ENCODE measurements around the gene SOX4.

SOX4 gene

DNA sequence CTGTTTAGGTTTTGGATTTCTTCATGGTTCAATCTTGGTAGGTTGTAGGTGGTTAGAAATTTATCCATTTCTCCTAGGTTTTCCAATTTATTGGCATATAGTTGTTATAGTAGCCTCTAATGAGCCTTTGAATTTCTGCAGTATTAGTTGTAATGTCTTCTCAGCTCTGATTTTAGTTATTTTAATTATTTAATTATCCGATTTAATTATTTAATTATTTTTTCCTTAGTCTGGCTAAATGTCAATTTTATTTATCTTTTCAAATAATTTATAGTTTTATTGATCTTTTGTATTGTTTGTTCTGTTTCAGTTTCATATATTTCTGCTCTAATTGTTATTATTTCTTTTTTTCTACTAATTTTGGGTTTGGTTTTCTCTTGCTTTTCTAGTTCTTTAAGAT lies 28.1 kb upstream of the SOX4 start (continued):
- TF ChIP-seq ZNF830 (tag by site-specific recombination; IDR thresholded peaks at IDR 0.05; ENCODE audit: low read depth), result no peak
- no peak for TF ChIP-seq ZNF37A (tag by site-specific recombination; IDR thresholded peaks at IDR 0.05)
- no peak for TF ChIP-seq KLF8 (tag by site-specific recombination; IDR thresholded peaks at IDR 0.05)
- peak; percentile 34; the same call in 1 of the 2 replicates for TF ChIP-seq ZFP3 (tag by site-specific recombination; IDR thresholded peaks at IDR 0.05; ENCODE audit: low read depth)
- TF ChIP-seq GFI1B (tag by site-specific recombination; IDR thresholded peaks at IDR 0.05), result no peak
- no peak for TF ChIP-seq ZBTB48 (tag by site-specific recombination; IDR thresholded peaks at IDR 0.05)
- no peak for TF ChIP-seq ZNF660 (tag by site-specific recombination; IDR thresholded peaks at IDR 0.05)
- no peak for TF ChIP-seq BCL11B (tag by site-specific recombination; IDR thresholded peaks at IDR 0.05; ENCODE audit: low read depth)
- no peak for TF ChIP-seq ZNF48 (tag by site-specific recombination; IDR thresholded peaks at IDR 0.05)
- TF ChIP-seq ZNF214 (tag by site-specific recombination; IDR thresholded peaks at IDR 0.05; ENCODE audit: borderline replicate concordance), result no peak
- peak; percentile 79 for TF ChIP-seq ZNF302 (tag by site-specific recombination; IDR thresholded peaks at IDR 0.05; ENCODE audit: low read depth)
- no peak for TF ChIP-seq ZNF701 (tag by site-specific recombination; IDR thresholded peaks at IDR 0.05)
- no peak for TF ChIP-seq ZFP41 (tag by site-specific recombination; IDR thresholded peaks at IDR 0.05; ENCODE audit: borderline replicate concordance)
- TF ChIP-seq ZNF561 (tag by site-specific recombination; IDR thresholded peaks at IDR 0.05; ENCODE audit: borderline replicate concordance), result no peak
- TF ChIP-seq, protein P1, sequence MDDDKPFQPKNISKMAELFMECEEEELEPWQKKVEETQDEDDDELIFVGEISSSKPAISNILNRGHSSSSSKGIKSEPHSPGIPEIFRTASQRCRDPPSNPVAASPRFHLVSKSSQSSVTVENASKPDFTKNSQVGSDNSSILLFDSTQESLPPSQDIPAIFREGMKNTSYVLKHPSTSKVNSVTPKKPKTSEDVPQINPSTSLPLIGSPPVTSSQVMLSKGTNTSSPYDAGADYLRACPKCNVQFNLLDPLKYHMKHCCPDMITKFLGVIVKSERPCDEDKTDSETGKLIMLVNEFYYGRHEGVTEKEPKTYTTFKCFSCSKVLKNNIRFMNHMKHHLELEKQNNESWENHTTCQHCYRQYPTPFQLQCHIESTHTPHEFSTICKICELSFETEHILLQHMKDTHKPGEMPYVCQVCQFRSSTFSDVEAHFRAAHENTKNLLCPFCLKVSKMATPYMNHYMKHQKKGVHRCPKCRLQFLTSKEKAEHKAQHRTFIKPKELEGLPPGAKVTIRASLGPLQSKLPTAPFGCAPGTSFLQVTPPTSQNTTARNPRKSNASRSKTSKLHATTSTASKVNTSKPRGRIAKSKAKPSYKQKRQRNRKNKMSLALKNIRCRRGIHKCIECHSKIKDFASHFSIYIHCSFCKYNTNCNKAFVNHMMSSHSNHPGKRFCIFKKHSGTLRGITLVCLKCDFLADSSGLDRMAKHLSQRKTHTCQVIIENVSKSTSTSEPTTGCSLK (tag by site-specific recombination; IDR thresholded peaks at IDR 0.05), result no peak
- peak; percentile 92 for TF ChIP-seq RBAK (tag by site-specific recombination; IDR thresholded peaks at IDR 0.05)
- TF ChIP-seq BCL11A (tag by site-specific recombination; IDR thresholded peaks at IDR 0.05; ENCODE audit: low read depth), result no peak
- no peak for TF ChIP-seq ZSCAN30 (tag by site-specific recombination; IDR thresholded peaks at IDR 0.05)
- peak; percentile 27 for TF ChIP-seq ZNF510 (tag by site-specific recombination; IDR thresholded peaks at IDR 0.05; ENCODE audit: insufficient replicate concordance)
- TF ChIP-seq ZNF354C (tag by site-specific recombination; IDR thresholded peaks at IDR 0.05; ENCODE audit: borderline replicate concordance, low read depth), result peak; percentile 97
- no peak for TF ChIP-seq ZNF488 (tag by site-specific recombination; IDR thresholded peaks at IDR 0.05)
- peak; percentile 36; the same call in 1 of the 2 replicates for TF ChIP-seq ZNF664 (tag by site-specific recombination; IDR thresholded peaks at IDR 0.05)
- TF ChIP-seq ZFHX2 (tag by site-specific recombination; conservative IDR thresholded peaks at IDR 0.05), result no peak
- no peak for TF ChIP-seq ZNF837 (tag by site-specific recombination; IDR thresholded peaks at IDR 0.05)
- no peak for TF ChIP-seq ZNF175 (tag by site-specific recombination; IDR thresholded peaks at IDR 0.05)
- TF ChIP-seq ZNF140 (tag by site-specific recombination; IDR thresholded peaks at IDR 0.05), result peak; percentile 97
- no peak for TF ChIP-seq HOXC10 (CRISPR knock-in tag; IDR thresholded peaks at IDR 0.05)
- no peak for TF ChIP-seq ZEB2 (tag by site-specific recombination; IDR thresholded peaks at IDR 0.05)
- no peak for TF ChIP-seq ZNF670 (tag by site-specific recombination; IDR thresholded peaks at IDR 0.05; ENCODE audit: low read depth)
- TF ChIP-seq SCRT2 (tag by site-specific recombination; IDR thresholded peaks at IDR 0.05), result no peak
- TF ChIP-seq MEIS1 (CRISPR knock-in tag; IDR thresholded peaks at IDR 0.05; ENCODE audit: borderline replicate concordance), result no peak
- TF ChIP-seq, protein P2, sequence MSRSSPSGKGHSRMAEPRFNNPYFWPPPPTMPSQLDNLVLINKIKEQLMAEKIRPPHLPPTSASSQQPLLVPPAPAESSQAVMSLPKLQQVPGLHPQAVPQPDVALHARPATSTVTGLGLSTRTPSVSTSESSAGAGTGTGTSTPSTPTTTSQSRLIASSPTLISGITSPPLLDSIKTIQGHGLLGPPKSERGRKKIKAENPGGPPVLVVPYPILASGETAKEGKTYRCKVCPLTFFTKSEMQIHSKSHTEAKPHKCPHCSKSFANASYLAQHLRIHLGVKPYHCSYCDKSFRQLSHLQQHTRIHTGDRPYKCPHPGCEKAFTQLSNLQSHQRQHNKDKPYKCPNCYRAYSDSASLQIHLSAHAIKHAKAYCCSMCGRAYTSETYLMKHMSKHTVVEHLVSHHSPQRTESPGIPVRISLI (tag by site-specific recombination; IDR thresholded peaks at IDR 0.05), result no peak
- no peak for TF ChIP-seq HOXD13 (CRISPR knock-in tag; IDR thresholded peaks at IDR 0.05; ENCODE audit: borderline replicate concordance)
- TF ChIP-seq ZNF585B (tag by site-specific recombination; IDR thresholded peaks at IDR 0.05), result no peak
- no peak for TF ChIP-seq MYNN (tag by site-specific recombination; IDR thresholded peaks at IDR 0.05; ENCODE audit: borderline replicate concordance)
- TF ChIP-seq ZNF221 (tag by site-specific recombination; IDR thresholded peaks at IDR 0.05; ENCODE audit: borderline replicate concordance), result no peak
- TF ChIP-seq ZBTB11 (tag by site-specific recombination; conservative IDR thresholded peaks at IDR 0.05; ENCODE audit: low read depth), result peak; percentile 74
